Stimulated activated CD4-positive, alpha-beta T cell treated with anti-CD3 and anti-CD28 coated beads, Interleukin-4, amount 100 ng/mL, for 1 hour (primary cell): ENCODE measurements around the gene TRPM3.

Source experiments
- DNase-seq: peaks from one replicate; pipeline ENCODE4 v3.0.0-alpha.2; 2020

The TRPM3 gene

DNA sequence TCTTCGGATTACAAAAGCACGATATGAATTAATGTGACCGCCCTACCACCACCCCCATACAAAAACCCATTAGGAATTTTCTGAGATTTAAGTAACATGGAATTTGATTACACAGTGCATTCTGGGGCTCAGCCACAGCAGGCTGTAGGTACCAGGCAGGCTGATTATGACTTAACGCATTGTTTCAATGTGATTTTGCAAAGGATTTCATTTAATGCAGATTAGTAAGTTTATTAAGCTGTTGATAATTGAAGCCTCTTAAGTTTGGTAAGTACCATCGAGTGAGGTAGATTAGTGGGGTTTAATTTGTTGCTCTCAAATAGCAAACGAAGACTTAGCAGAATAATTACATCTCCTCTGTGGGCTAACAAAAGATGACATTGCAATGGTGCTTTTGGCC is 240.1 kb downstream of the TRPM3 start:
- no peak for DNase-seq

DNA sequence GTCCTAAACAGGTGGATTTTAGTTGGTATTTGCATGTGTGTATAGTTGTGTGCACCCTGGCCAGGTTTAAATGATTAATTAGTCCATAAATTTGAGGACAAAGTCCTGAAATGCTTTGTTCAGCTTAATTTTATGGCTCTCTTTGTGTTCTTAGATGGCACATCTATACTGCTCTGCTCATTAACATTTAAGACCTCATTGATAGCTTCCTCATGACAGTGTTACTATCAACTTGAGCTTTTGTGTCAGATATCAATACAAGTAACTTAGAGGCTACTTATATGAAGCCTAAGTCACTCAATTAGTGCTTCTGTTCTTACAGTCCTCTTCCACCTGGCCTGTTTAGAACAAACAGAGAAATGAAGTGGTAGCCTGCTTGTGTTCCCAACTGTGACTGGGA is 240.9 kb downstream of the TRPM3 start:
- no peak for DNase-seq

GRCh38 chr9:70878576-70878975 is 242.8 kb downstream of the TRPM3 start:
- no peak for DNase-seq

DNA sequence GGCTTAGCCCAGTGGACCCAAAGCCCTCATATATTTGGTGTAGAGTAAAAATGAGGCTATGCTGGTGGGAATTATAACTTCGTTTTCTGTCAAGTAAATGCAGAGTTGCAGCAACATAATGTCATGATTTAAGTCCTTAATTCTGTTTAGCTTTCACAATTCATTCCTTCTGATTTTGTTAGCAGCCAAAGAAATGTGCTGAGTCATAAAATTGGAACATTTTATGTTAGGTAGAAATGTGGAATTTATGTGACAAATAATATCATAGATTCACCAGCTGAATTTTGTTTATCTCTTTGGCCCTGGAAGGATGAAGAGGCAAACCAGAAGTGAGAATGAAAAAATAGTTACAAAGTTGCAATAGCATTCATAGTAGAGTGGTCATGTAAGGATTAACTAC is 247.0 kb downstream of the TRPM3 start:
- no peak for DNase-seq

GRCh38 chr9:70873506-70873905 is 247.9 kb downstream of the TRPM3 start:
- no peak for DNase-seq

- DNase-seq: no peak
Measured at GRCh38 chr9:70868661-70869652, 252.5 kb downstream of the TRPM3 start.

DNA sequence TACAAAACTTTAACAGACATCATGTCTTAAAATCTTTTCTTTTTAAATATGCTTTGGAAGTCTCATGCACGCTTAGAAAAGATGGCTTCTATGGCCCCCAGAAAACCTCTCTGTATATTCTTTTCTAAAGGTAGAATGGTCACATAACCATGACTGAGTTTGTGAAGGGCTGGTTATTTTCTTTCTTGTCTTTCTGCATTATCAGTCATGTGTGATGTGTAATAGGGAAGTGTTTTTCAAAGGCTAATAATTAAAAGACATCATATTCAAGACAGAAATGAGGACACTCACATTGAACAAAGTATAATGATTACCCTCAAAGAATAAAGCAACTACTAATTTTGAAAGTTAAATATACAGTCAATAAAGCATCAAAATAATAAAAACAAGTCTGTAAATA is 253.4 kb downstream of the TRPM3 start:
- DNase-seq: no peak

DNA sequence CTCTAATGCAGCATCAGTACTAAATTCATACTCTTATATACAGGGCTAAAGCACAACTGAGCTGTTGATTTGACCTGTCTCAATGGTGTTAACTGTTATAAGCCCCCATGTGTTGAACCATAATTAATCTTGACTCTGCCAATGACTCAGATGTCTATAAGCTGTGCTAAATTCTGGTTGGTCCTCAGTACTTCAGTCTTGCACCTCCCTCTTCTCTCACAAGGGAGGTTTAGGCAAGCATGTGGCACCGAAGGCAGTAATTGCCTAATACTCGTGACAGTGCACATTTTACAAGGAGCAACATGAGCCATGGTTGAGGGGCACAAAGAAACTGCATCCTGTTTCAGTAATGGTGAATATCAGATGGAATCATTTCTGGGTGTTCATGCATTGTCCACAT is 255.9 kb downstream of the TRPM3 start:
- no peak for DNase-seq

GRCh38 chr9:70861797-70862196 is 259.6 kb downstream of the TRPM3 start:
- DNase-seq: no peak

- DNase-seq: no peak
Measured at GRCh38 chr9:70861376-70861775, 260.0 kb downstream of the TRPM3 start.

DNA sequence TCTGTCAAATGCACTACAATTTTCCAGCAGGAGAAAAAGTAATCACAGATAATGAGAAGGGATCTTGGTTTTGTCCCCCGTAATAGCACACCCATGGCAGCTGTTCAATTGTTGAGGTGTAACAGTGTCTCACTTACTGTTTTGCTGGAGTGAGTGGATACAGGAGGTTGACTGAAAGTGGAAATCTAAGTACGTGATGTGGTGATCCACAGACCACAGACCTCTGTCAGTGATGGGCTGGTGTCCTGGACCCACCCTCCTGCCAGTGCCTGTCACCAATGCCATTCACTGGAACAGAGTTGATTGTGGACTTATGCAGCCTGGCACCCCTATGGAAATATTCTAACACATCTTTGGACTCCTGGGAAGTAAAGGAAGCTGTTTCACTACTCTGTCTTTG is 261.7 kb downstream of the TRPM3 start:
- DNase-seq: no peak

GRCh38 chr9:70856411-70856810 is 265.0 kb downstream of the TRPM3 start:
- DNase-seq: no peak

GRCh38 chr9:70852711-70853240 is 268.6 kb downstream of the TRPM3 start:
- DNase-seq: no peak

DNA sequence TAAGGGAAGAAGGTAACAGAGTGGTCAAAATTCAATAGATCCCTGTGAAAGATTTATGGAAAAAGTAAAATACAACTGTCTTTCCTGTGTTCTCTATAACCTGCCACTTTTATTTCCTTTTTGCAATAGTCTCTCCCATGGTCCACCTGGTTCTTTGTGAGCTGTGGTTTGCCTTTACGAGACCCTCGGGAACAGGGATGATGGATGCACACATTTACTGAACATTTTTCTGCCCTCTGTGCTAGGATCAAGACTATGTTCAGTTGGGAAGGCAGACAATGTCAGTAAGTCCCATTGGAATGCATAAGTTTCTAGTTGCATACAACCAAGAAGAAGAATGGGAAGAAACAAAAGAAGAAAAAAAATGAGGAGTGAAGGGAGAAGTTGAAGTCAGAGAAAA is 281.2 kb downstream of the TRPM3 start:
- no peak for DNase-seq

DNA sequence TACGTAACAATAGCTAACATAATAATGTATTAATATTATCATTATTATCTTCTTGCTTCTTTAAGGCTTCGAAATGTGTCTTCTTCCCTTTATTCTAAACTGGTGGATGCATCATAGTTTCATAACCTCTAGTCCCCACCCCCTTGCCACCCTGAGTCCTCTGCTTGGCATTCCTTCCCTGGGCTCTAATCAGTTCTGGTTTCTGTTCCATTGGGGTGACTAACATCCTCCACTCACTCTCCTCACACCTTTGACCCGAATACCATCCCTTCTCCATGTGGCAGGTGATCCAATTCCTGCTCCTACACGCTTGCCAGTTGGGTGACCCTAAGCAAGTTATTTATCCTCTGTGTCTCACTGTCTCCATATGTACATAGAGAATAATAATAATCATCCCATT is 286.1 kb downstream of the TRPM3 start:
- DNase-seq: no peak

GRCh38 chr9:70832492-70832891 is 288.9 kb downstream of the TRPM3 start:
- no peak for DNase-seq

GRCh38 chr9:70830618-70831017 is 290.8 kb downstream of the TRPM3 start:
- DNase-seq: no peak

DNA sequence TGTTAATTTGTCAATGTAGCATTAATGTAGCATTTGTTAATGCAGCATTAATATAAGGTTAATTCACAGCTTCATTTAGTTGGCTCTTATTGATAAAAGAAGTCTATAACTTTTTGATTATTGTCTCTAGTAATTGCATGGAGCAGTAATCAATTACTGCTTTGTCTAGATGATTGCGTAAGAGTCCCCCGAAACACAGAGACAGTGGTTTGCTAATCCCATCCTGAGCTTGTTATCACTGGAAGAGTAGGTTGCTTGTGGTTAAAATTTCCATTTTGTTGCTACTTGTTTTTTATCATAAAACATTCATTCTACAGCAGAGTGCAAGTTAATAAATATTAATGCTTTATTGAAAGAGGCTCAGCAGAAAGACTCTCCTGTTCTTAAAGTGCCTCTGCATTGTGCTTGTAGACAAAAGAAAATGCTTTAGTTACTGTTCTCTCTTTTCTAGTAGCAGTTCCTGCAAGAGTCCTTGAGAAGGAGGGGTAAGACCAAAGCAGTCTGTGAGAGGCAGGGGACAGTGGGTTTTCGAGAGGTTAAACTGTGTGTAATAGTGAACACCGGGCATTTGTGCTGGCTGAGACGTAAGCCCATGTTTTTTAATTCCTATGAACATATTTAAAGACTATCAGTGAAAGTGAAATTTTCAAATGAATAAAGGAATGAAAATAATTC is 291.7 kb downstream of the TRPM3 start:
- no peak for DNase-seq

GRCh38 chr9:70826562-70826961 is 294.9 kb downstream of the TRPM3 start:
- DNase-seq: no peak

- no peak for DNase-seq
Measured at GRCh38 chr9:70823284-70823683, 298.1 kb downstream of the TRPM3 start.

DNA sequence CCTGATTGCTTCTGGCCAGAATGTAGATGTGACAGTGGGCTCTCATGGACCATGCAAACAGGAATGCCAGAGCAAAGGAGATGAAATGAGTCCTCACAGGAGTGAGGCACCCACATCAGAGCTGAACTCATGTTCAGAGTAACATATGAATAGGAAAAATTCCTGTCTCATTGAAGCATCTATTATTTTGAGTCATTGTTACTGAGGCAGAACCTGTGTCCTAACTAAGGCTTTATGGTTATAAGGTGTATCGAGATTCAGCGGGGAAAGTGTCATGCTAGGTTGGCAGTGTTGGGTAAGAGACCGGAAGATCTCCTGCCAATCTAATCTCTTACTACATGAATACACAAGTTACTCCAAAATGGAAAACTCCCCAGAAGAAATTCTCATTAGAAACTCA is 304.1 kb downstream of the TRPM3 start:
- DNase-seq: no peak

DNA sequence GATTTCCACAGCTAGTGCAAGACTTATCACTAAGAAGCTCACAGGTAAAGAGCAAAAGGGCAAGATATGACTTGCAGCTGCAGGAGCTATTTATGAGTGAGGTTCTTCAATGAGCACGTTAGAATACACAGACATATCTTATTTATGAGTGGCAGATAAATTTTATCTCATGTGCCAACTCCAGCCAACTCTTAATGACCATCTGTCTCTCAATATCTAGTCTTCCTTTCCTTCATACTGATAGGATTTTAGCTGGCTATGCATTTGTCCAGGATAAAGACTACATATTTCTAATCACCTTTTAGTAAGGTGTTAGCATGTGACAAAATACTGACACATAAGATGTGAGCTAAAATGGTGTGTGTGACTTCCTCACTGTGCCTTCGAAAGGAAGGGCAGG is 304.5 kb downstream of the TRPM3 start:
- no peak for DNase-seq

- DNase-seq: no peak
Measured at GRCh38 chr9:70816316-70816715, 305.1 kb downstream of the TRPM3 start.

GRCh38 chr9:70814597-70814996 is 306.8 kb downstream of the TRPM3 start:
- DNase-seq: no peak
